Islet of Langerhans (tissue), 1 donor: ENCODE measurements around the gene SLIT1.
A peak's percentile ranks its signal among the peaks of the same experiment; 100 is the strongest.

Source experiments
- FAIRE-seq: peaks from one replicate; lab custom pipeline; 2011; peaks lifted over from hg19 to GRCh38; lab: Jason Lieb, UNC

The SLIT1 gene

GRCh38 chr10:97185326-97186058 is at the start of gene SLIT1:
TSS of gene SLIT1 (minus strand) at chr10:97185959. CDS start at chr10:97185674, 285 bp downstream.
- FAIRE-seq = no peak

GRCh38 chr10:97235353-97235752 is 49.6 kb upstream of the SLIT1 start:
- no peak for FAIRE-seq

DNA sequence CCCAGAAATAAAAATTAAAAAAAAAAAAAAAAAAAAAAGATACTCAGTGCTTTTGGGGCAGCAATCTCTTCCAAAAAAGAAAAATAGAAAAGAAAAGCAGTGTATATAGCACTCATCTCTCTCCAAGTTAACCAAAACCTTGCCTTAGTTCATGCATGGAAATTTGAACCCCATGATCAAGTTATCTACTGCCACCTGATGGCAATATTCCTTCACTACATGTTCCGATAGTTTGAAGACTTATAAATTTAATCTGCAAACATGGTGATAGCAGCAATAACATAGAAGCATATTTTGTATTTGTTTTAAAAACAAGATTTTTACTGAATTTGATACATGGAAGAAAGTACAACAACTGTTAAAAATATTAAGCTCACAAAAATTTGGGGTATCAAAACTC is 48.6 kb upstream of the SLIT1 start:
- peak; percentile 99 for FAIRE-seq

- no peak for FAIRE-seq
Observed at GRCh38 chr10:97230146-97230545, 44.4 kb upstream of the SLIT1 start.

DNA sequence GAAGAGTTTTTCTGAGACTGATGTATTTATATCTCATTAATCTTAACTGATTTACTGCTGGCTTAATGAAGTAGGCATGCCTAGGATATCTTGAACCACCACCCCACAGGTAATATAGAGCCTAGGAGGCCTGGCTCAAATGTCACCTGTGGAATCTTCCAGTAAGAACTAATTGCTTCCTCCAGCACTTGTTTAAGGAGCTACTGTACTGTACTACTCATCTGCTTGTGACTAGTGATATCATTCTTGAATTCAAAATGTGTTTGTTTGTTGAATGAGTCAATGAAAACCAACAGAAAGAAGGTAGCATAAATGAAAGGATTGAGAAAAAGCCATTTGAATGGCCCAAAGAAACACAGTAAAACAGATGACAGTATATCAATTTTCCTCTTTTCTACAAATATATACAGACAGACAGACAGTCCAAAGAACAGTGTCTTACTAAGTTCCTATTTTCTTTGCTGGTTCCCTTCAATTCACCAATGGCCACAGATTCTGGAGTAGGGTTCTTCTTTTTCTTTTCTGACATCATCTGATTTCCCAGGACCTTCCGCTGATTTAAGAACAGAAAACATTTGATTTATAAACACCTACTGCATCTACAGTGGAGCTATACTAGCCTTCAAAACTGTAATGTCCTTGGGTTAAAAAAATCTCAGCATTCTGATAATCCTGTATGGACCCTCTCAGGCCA is 43.7 kb upstream of the SLIT1 start:
- FAIRE-seq = peak; percentile 74

DNA sequence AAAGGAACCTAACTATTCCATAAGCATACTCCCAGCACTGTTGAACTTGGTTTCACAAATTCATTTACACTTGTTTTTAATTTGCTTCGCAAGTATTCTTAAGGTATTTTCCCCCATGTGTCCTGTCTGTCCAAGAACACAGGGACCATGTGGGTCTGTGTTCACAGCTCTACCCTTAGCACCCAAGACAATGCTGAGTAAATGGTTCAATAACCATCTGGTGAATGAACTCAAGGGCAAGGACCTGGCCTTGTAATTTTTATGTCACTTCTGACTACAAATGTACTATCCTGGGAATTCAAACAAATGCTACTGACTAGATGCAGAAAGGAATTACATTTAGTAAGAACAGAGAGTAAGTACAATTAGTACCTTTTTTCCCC is 43.0 kb upstream of the SLIT1 start:
- peak; percentile 47 for FAIRE-seq

GRCh38 chr10:97228130-97228774 is 42.5 kb upstream of the SLIT1 start:
- FAIRE-seq = peak; percentile 13

GRCh38 chr10:97226398-97226797 is 40.6 kb upstream of the SLIT1 start:
- FAIRE-seq = no peak

DNA sequence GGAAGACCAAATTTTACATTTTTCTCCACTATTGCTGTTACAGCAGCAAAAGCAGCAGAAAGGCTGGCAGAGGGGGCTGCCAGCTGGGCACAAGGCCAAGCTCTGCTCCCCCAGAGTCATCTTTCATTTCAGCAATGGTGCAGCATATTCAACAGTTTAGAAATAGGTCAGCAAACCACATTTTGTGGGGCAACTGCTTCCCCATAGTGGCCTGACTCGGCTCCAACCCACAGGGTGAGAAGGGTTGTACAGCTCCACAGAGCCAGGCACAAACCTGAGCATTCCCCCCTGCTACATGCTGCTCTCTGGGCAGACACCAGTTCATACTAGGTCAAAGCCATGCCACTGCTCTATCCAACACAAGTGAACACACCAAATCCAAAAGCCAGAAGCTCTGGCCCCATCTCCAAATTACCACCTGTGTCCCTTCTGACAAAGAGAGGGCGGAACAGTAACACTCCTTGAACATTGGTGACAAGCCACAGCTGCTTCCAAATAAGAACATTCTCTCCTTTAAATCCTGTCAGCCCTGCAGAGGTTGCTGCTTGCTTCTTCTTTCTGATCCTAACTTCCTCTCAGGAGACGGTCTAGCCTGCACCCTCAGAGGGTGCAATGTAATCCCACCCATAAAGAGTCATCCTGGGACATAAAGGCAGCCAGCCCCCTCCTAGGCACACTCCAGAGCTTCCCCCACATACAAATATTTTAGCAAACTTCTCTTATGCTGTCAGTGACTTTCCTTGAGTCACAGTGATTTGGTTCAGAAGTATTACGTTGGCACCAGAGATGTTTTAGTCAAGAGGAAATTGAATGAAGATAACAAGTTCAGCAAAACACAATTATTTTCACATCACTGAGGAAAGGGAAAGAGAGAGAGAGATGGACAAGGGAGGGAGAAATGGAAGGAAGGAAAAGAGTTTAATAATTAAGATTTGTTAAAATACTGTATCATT is 39.0 kb upstream of the SLIT1 start:
- FAIRE-seq = no peak

DNA sequence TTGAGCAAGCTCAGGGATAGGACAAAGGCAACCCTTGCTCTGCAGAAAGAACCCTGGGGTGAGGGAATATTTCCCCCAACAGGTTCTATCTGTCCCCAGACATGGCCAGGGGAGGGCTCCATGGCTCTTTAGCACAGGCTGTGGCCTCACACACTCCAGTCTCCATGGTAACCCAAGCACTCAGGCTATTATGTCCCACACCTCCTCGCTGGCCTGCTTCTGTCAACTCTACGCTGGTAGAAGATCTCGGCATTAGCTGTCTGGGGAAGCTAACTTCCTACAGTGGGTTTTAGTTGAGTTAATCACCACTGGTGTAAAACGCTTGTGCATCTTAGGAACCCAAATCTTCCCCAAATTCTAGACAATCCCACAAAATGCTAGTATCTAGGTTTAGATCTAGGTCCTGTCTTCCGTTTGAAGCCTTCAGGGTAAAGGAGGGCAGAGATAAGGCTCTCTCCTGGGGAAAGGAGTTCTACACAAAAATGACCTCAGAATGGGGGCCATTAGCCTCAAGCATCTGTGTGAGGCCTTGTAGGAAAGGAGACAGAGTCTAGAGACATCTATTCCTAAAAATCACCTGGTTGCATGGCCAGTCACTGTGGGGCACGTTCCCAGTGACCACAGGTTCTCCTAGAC is 36.7 kb upstream of the SLIT1 start:
- FAIRE-seq = peak; percentile 77

DNA sequence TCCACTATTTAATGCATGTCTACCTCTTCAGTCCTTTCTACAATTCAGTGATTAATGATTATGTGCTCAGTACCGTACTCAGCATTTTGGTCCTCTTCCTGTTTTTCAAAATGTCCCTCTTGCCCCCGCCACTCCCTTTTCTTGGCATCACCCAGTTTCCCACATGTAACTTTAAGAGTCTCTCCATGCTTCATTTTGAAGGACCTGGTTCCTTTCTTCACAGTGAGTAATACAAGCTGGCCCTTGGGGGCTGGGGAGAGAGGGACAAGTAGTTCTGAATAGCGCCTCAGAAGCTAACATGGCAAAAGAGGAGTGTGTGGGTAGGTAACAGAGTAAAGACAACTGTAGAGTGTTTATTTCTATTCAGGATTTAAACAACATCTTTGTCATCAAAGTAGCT is 34.6 kb upstream of the SLIT1 start:
- FAIRE-seq = no peak

DNA sequence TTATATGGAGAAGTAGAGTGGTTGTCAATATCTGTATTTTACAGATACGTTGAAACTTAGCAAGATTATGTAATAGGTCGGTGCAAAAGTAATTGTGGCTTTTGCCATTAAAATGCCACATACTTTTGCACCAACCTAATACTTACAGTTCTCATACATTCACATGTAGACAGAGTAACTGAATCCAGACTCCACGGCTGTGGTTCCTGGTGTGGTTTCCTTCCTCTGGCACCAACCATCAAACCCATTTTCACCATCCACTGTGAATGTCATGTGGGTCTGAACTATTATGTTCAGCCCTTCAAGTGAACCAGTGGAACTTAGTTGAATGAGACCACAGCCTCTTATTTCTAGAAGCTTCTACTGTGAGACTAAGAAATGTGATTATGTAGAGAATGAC is 31.5 kb upstream of the SLIT1 start:
- no peak for FAIRE-seq

- FAIRE-seq = no peak
Observed at GRCh38 chr10:97215619-97216260, 30.0 kb upstream of the SLIT1 start.

DNA sequence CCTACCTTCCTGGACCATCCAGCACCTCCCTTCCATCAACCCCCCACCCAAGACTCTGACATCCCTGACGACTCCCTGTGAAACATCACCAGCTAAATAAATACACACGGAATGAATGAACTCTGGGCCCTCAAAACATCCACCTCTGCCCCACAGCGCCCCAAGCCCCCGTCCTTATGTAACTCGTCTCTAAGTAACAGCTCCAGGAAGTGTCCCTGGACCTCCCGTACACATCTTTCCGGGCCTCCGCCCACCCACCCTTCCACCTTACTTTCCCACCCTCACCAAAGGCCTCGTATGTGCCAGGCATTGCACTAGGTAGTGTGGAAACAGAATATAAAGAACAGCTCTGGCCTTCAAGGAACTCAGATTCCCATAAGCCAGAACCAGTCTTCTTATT is 27.7 kb upstream of the SLIT1 start:
- no peak for FAIRE-seq

DNA sequence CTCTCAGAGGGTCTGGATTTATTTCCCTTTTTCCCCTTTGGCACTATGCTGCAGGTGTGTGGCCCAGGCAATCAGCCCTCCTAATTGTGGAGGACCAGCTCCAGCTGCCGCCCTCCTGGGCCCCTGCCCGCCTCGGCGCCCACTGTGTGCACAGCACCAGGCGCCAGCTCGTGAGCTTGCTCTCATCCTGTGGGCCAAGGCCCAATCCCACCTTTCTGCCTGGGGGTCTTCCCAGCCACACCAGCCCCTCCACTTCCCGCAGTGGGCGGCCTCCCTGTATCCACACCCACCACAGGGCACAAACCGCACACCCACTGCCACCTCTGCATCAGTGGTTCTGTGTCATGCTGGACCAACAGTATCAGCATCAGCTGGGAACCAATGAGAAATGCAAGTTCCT is 25.5 kb upstream of the SLIT1 start:
- no peak for FAIRE-seq

DNA sequence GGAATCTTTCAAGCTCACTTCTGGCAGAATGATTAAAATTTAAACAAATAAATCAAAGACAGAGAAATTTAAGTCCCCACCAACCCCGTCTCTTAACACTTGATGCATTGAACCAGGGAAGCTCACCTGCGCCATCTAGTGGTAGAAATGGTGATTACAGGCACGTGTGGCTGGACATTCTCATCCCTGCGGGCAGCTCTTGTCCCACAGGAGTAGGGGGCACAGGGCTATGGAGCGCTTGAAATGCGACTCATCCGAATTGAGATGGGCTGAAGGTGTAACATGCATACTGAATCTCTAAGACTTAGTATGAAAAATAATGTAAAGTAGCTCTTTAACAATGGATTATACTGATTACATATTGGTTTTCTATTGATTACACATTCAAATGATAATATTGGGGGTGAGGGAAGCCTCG is 24.8 kb upstream of the SLIT1 start:
- no peak for FAIRE-seq

- no peak for FAIRE-seq
Observed at GRCh38 chr10:97207756-97208346, 22.1 kb upstream of the SLIT1 start.

- no peak for FAIRE-seq
Observed at GRCh38 chr10:97207131-97207530, 21.4 kb upstream of the SLIT1 start.

DNA sequence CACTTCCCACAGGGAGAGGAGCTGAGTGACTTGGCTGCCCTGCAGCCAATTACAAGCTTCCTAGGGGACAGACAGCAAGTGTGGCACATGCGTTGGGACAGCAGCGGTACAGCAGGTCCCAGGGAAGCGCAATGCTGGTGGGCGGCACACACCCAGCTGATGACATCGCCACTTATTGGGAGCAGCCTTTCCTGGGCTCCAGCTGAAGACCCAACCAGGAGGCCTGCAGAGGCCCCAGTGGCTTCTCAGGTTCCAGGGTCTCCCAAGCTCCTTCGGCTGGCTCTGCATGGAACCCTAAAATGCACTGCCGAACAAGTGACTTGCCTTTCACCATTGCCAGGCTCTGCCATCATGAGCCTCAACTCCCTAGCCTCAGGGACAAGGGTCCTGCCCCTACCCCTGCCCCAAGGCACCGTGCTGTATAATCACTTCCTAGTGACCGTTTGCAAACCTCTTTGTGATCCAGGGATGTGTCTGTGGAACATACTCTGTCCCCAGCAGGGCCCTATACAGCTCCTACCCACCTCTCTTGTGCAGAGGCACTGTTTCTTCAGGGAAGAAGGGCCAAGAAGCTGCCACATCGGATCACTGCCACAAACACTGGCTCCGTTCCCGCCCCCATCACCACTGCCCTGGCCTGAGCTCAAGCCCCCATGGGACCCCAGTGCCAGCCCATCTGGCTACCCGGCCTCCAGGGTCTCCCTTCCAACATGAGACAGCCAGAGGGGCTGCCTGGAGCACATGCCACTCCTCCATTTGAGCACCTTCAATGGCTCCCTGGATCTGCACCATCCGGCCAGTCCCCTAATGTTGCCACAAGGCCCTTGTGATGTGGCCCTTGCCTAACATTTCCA is 19.3 kb upstream of the SLIT1 start:
- FAIRE-seq = no peak

GRCh38 chr10:97203220-97203619 is 17.5 kb upstream of the SLIT1 start:
- FAIRE-seq = no peak
